Measurements from ENCODE around the gene SOX13.

DNA sequence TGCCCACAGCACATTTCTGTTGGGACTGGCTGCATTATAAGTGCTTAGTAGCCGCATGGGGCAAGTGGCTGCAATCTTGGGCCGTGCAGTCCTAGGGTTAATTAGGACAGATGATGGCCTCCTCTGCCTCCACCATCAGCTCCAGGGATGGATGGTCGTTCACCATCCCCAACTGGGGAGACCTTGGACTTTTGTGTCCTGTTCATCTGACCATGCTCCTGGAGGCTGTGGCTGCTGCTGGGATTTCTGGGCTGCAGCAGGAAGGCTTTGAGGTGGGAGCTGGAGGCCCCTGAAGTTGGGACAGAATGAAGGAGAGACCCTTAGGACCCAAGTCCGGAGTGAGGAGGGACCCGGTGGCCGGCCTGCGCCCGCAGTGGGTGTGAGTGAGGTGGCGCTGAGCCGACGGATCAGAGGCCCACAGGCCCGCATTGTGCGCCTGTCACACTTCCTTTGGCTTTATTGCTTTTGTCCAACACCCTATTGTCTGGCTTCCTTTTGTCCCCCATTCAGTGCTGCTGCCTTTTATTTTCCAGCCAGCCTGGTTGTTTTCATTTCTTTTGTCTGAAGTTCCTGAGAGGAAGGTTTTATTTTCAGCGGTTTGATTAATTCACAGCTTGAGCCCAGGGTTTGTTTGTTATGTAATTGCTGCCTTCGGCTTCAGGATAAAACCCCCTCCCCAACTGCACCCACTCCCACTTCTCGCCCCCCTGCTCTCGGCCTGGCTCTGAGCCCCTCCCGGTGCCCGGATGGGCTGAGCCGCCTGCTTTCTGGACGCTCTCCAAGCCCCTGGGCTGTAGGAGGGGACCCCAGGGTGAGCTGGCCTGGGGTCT, 35.6 kb downstream of the SOX13 start:
- no peak for TF ChIP-seq POLR2A (IDR thresholded peaks at IDR 0.05)
- TF ChIP-seq, protein P1, sequence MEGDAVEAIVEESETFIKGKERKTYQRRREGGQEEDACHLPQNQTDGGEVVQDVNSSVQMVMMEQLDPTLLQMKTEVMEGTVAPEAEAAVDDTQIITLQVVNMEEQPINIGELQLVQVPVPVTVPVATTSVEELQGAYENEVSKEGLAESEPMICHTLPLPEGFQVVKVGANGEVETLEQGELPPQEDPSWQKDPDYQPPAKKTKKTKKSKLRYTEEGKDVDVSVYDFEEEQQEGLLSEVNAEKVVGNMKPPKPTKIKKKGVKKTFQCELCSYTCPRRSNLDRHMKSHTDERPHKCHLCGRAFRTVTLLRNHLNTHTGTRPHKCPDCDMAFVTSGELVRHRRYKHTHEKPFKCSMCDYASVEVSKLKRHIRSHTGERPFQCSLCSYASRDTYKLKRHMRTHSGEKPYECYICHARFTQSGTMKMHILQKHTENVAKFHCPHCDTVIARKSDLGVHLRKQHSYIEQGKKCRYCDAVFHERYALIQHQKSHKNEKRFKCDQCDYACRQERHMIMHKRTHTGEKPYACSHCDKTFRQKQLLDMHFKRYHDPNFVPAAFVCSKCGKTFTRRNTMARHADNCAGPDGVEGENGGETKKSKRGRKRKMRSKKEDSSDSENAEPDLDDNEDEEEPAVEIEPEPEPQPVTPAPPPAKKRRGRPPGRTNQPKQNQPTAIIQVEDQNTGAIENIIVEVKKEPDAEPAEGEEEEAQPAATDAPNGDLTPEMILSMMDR (IDR thresholded peaks at IDR 0.05): no peak

All from uterus (tissue), 2 donors.